HFFc6 (cell line): ENCODE data around the gene FNDC3A. TPM values are rescaled to one million over a fixed set of nuclear protein-coding genes. Genes with fewer than 3 reads are reported as not detected.

Source experiments
- DNase-seq: peaks from one replicate; pipeline ENCODE4 v3.0.0-alpha.2; 2018
- H3K27ac Mint-ChIP-seq: 2 replicates; pipeline ENCODE4 v1.8.0; 2020; ENCODE audit warnings: mild to moderate bottlenecking, mixed read lengths
- H3K27me3 Mint-ChIP-seq: 2 replicates; pipeline ENCODE4 v1.8.0; 2021; ENCODE audit warnings: mild to moderate bottlenecking, moderate library complexity, mixed read lengths; ENCODE audit not compliant: insufficient read depth
- H3K36me3 Mint-ChIP-seq: 2 replicates; pipeline ENCODE4 v1.8.0; 2021; ENCODE audit warnings: low read depth, mixed read lengths
- H3K4me1 Mint-ChIP-seq: 2 replicates; pipeline ENCODE4 v1.8.0; 2020; ENCODE audit warnings: low read depth, mixed read lengths
- H3K4me3 Mint-ChIP-seq: 2 replicates; pipeline ENCODE4 v1.8.0; 2020; ENCODE audit warnings: mild to moderate bottlenecking, moderate library complexity, mixed read lengths
- H3K9me3 Mint-ChIP-seq: 2 replicates; pipeline ENCODE4 v1.8.0; 2020; ENCODE audit warnings: mild to moderate bottlenecking, mixed read lengths
- CTCF ChIP-seq: fragments of 200-600 bp; sonication (generic); IDR thresholded peaks from 2 replicates; pipeline ENCODE4 v1.5.0; 2021; ENCODE audit warnings: antibody characterized with exemption, mild to moderate bottlenecking
- total RNA-seq, 6 experiments: library from RNA; stranded (reverse); fragmentation: NEBNext Ultra II Directional; extraction: Animal tissue kit (Norgen Biotek cat#: 25700); gene quantifications; 2 replicates in 1 of 6; 3 replicates in 5 of 6; pipeline ENCODE4 v1.2.3, GENCODE V29; 2021

The FNDC3A gene
- total RNA-seq, 6 experiments from 2014 or later = 60.3 to 73.8 (median 67.9) TPM

GRCh38 chr13:49097374-49097773 is 121.7 kb downstream of the FNDC3A start:
- Mint-ChIP-seq H3K9me3 (no peaks in the 10 kb centered on the region), H3K27me3 (no peaks in the 10 kb centered on the region), H3K4me1 (peaks cover 57% of the 10 kb centered on the region), H3K27ac (peak overlapping the region; percentile 94), H3K4me3 (peak overlapping the region; percentile 60), H3K36me3 (peaks cover 14% of the 10 kb centered on the region)
- TF ChIP-seq CTCF = no peak
- peak; percentile 40 for DNase-seq

- no peak for TF ChIP-seq CTCF
- Mint-ChIP-seq H3K9me3 (no peaks in the 10 kb centered on the region), H3K4me3 (peak overlapping the region; percentile 62), H3K36me3 (peaks cover 6% of the 10 kb centered on the region), H3K27ac (peak overlapping the region; percentile 94), H3K27me3 (no peaks in the 10 kb centered on the region), H3K4me1 (peaks cover 50% of the 10 kb centered on the region)
- peak; percentile 97 for DNase-seq
These were observed 122.5 kb downstream of the FNDC3A start for GRCh38 chr13:49098198-49098597.

- Mint-ChIP-seq H3K4me1 (peaks cover 50% of the 10 kb centered on the region), H3K27me3 (no peaks in the 10 kb centered on the region), H3K9me3 (no peaks in the 10 kb centered on the region), H3K4me3 (peak overlapping the region; percentile 62), H3K27ac (peak overlapping the region; percentile 94), H3K36me3 (peaks cover 11% of the 10 kb centered on the region)
- DNase-seq = peak; percentile 12
- TF ChIP-seq CTCF = peak; percentile 69
These were observed 123.2 kb downstream of the FNDC3A start for GRCh38 chr13:49098771-49099512.

DNA sequence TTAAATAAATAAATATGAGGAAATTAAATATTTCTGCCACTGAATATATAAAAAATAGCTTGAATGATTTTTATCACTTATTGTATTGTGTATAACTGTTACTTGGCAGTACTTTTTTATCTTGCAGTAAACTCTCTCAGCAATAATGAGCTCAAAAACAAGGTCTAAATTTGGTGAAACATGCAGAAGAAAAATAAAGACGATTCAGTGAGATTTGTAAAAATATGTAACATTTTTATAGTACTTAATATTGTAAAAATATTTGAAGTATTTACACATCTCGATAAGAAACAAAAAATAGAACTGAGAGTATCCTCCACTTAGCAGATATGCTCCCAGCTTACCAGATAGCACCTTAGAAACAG is 123.8 kb downstream of the FNDC3A start:
- no peak for DNase-seq
- peaks cover 10% of the 10 kb centered on the region for H3K36me3 Mint-ChIP-seq
- peak overlapping the region; percentile 62; the same call in 1 of the 2 replicates for H3K4me3 Mint-ChIP-seq
- peak overlapping the region; percentile 94 for H3K27ac Mint-ChIP-seq
- H3K4me1 Mint-ChIP-seq = peaks cover 47% of the 10 kb centered on the region
- H3K9me3 Mint-ChIP-seq = no peaks in the 10 kb centered on the region
- H3K27me3 Mint-ChIP-seq = no peaks in the 10 kb centered on the region
- no peak for TF ChIP-seq CTCF

DNA sequence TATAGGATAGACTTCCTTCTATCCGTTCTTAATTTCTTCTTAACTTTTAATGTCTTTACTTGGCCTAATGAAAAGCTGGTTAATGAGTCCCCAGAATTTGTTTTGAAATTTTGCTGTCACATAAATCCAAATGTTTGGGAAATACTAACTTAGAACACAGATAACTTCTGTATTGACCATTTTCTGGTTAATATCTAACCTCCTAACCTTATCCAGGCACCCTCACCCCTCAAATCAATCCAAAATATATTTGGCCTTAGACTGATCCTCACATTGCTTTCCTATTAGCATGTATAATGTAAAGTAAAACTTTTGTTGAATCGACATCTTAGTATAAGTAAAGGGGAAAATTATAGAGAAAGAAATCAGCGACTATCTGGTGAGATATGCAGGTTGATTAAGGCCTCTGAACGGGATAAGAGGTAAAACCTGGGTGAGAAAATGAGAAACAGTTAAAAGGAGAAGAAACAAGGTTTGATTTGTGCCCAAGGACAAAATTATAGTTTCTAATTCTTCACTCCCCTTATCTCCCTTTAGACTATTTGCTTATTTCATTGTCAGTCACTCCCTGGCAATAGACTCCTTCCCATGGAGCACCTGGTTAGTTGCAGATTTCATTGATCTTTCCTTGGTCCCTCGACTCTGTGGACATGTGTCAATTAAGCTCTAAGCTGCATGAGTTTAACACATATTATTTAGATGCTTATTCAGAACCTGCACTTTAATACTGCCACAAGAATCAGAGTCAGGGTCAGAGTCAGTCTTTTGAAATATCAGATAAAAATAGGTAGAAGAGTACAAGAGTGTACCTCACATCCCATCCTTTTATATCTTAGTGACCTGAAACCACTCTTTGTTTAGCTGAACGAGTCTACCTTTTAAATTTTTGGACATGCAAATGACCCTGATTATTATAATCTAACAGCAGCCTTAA is 125.2 kb downstream of the FNDC3A start:
- Mint-ChIP-seq H3K27me3 (no peaks in the 10 kb centered on the region; the same call in 1 of the 2 replicates), H3K9me3 (no peaks in the 10 kb centered on the region), H3K36me3 (peaks cover 9% of the 10 kb centered on the region), H3K4me1 (peaks cover 40% of the 10 kb centered on the region), H3K27ac (no peak overlapping the region; the same call in 1 of the 2 replicates), H3K4me3 (no peak overlapping the region)
- no peak for TF ChIP-seq CTCF
- no peak for DNase-seq
